Measurements from ENCODE around the gene ST6GALNAC6.

GRCh38 chr9:127897193-127897692 lies 2.2 kb downstream of the ST6GALNAC6 start:
- TF ChIP-seq GATA2 (IDR thresholded peaks at IDR 0.05; ENCODE audit: low read depth, low read length) (no peak), GATA3 (IDR thresholded peaks at IDR 0.05; ENCODE audit: low read depth, low read length) (no peak)
